DND-41 (cell line): ENCODE results near the gene CPA4.

Experiments
- CTCF ChIP-seq: IDR thresholded peaks from 2 replicates; pipeline ENCODE4 v1.5.1; 2012; ENCODE audit warnings: borderline replicate concordance, low read length, moderate library complexity, mild to moderate bottlenecking; ENCODE audit not compliant: poor library complexity, severe bottlenecking; ENCODE audit errors: extremely low read depth
- EZH2 ChIP-seq: IDR thresholded peaks from 3 replicates; pipeline ENCODE4 v1.6.1; 2012; ENCODE audit warnings: borderline replicate concordance, low read depth, mild to moderate bottlenecking, moderate library complexity, low read length, inconsistent platforms; ENCODE audit not compliant: severe bottlenecking

DNA sequence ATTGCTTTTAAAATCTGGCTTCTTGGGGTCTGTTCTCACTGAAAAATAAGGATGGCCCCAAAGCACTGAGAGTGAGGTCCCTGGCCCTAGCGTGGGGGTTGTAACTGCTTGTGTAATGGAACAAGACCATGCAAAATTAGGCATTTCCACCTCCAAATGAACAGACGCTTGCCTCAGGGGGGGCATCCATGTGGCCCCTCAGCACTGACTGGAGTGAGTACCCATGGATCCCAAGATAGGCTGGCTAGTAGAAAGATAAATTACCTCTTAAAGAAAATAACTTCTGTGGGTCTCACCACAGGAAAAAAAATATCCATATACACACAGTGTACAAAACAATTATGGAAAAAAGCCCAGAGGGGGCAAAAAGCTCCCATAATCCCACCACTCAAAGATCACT, 72.1 kb downstream of the CPA4 start:
- no peak for TF ChIP-seq CTCF
- TF ChIP-seq EZH2, result no peak
